ENCODE results near the gene LDLRAP1. TPM values are rescaled to one million over a fixed set of nuclear protein-coding genes. Genes with fewer than 3 reads are reported as not detected.

LDLRAP1 gene
- total and polyA plus RNA-seq, 9 of the 15 experiments (the other 6 are each of a cell fraction or from before 2014, with no cell fraction given): 0.56 to 29.6 (median 16.2) TPM

DNA sequence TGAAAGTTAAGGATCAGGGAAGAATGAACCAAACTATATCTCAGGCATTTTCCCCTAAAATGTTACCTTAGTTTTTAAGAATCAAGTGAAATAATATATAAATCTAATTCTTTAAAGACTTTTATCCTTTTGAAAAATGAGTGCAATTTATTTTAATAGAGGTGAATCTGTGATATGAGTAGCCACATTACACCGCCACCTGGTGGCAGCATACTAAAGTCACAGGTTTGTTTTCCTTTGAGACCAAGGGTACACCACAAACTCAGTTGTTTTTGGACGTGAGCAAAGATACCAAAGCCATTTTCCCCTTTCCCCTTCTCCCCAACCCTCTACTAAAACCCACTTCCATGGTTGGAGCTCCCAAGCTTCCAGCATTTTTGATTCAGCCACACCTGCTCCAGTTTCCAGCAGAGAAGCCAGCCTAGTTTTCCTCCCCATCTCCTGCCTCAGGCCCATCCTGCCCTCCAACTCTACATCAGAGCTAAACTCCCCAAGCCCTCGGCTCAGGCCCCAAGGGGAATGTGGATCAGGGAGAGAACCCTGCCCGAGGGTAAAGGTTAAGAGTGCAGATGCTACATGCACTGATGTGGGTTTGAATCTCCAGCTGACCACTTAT is 22.9 kb upstream of the LDLRAP1 start:
- CTCF ChIA-PET (ENCODE audit: low intra/inter-chr PET ratio): interaction anchor here (0.6 to 2.2 kb wide), 3 partner anchors 79 to 118 kb away, joined by 3 to 11 read pairs (median 5); no protein-coding TSS in a partner anchor
- ATAC-seq: peak; percentile 47; the same call in 2 of the 3 replicates
- intact Hi-C loops (cut with micrococcal nuclease): loop anchor here (5.0 kb wide), 1 partner anchor 118 kb away; no protein-coding TSS in a partner anchor
- TF ChIP-seq, protein P1, sequence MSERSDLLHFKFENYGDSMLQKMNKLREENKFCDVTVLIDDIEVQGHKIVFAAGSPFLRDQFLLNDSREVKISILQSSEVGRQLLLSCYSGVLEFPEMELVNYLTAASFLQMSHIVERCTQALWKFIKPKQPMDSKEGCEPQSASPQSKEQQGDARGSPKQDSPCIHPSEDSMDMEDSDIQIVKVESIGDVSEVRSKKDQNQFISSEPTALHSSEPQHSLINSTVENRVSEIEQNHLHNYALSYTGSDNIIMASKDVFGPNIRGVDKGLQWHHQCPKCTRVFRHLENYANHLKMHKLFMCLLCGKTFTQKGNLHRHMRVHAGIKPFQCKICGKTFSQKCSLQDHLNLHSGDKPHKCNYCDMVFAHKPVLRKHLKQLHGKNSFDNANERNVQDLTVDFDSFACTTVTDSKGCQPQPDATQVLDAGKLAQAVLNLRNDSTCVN (CRISPR knock-in tag; IDR thresholded peaks at IDR 0.05): 0 out of 2 replicates have a peak, but pooled peaks have one; percentile 51
- TF ChIP-seq HDAC1 (IDR thresholded peaks at IDR 0.05) (no peak), KAT8 (IDR thresholded peaks at IDR 0.05; ENCODE audit: low read depth) (no peak)
- TF ChIP-seq, protein P2, sequence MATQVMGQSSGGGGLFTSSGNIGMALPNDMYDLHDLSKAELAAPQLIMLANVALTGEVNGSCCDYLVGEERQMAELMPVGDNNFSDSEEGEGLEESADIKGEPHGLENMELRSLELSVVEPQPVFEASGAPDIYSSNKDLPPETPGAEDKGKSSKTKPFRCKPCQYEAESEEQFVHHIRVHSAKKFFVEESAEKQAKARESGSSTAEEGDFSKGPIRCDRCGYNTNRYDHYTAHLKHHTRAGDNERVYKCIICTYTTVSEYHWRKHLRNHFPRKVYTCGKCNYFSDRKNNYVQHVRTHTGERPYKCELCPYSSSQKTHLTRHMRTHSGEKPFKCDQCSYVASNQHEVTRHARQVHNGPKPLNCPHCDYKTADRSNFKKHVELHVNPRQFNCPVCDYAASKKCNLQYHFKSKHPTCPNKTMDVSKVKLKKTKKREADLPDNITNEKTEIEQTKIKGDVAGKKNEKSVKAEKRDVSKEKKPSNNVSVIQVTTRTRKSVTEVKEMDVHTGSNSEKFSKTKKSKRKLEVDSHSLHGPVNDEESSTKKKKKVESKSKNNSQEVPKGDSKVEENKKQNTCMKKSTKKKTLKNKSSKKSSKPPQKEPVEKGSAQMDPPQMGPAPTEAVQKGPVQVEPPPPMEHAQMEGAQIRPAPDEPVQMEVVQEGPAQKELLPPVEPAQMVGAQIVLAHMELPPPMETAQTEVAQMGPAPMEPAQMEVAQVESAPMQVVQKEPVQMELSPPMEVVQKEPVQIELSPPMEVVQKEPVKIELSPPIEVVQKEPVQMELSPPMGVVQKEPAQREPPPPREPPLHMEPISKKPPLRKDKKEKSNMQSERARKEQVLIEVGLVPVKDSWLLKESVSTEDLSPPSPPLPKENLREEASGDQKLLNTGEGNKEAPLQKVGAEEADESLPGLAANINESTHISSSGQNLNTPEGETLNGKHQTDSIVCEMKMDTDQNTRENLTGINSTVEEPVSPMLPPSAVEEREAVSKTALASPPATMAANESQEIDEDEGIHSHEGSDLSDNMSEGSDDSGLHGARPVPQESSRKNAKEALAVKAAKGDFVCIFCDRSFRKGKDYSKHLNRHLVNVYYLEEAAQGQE (IDR thresholded peaks at IDR 0.05; ENCODE audit: borderline replicate concordance): peak; percentile 75; the same call in 1 of the 2 replicates
- TF ChIP-seq, protein P2 (CRISPR knock-in tag; IDR thresholded peaks at IDR 0.05; ENCODE audit: low read depth): no peak
- TF ChIP-seq, protein P3, sequence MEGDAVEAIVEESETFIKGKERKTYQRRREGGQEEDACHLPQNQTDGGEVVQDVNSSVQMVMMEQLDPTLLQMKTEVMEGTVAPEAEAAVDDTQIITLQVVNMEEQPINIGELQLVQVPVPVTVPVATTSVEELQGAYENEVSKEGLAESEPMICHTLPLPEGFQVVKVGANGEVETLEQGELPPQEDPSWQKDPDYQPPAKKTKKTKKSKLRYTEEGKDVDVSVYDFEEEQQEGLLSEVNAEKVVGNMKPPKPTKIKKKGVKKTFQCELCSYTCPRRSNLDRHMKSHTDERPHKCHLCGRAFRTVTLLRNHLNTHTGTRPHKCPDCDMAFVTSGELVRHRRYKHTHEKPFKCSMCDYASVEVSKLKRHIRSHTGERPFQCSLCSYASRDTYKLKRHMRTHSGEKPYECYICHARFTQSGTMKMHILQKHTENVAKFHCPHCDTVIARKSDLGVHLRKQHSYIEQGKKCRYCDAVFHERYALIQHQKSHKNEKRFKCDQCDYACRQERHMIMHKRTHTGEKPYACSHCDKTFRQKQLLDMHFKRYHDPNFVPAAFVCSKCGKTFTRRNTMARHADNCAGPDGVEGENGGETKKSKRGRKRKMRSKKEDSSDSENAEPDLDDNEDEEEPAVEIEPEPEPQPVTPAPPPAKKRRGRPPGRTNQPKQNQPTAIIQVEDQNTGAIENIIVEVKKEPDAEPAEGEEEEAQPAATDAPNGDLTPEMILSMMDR (IDR thresholded peaks at IDR 0.05 in 2 of 3, conservative IDR thresholded peaks at IDR 0.05 in 1 of 3; ENCODE audit: insufficient read depth in 2 of 3, low read depth in 1 of 3, low read length in 3 of 3): peak; percentile 76 to 87 (median 85)
- TF ChIP-seq, protein P4, sequence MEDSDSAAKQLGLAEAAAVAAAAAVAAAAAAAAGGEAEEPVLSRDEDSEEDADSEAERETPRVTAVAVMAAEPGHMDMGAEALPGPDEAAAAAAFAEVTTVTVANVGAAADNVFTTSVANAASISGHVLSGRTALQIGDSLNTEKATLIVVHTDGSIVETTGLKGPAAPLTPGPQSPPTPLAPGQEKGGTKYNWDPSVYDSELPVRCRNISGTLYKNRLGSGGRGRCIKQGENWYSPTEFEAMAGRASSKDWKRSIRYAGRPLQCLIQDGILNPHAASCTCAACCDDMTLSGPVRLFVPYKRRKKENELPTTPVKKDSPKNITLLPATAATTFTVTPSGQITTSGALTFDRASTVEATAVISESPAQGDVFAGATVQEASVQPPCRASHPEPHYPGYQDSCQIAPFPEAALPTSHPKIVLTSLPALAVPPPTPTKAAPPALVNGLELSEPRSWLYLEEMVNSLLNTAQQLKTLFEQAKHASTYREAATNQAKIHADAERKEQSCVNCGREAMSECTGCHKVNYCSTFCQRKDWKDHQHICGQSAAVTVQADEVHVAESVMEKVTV (CRISPR knock-in tag; IDR thresholded peaks at IDR 0.05): peak; percentile 79

More for the DNA sequence above, 22.9 kb upstream of the LDLRAP1 start:
- Histone ChIP-seq H4K20me1 (replicated peaks; ENCODE audit: control insufficient read depth, insufficient read depth, low read length) (no peaks in the 10 kb centered on the region), H3K9ac (ENCODE audit: insufficient read depth in 1 of 2, low read depth in 2 of 2, low read length in 2 of 2) (no peak overlapping the region), H3K27ac (ENCODE audit: extremely low read depth, low read depth, low read length) (no peak overlapping the region), H3K4me2 (ENCODE audit: insufficient read depth, low read length) (no peak overlapping the region), H3K79me2 (ENCODE audit: control insufficient read depth, insufficient read depth, low read length) (no peaks in the 10 kb centered on the region), H3K9me3 (replicated peaks; ENCODE audit: control insufficient read depth, insufficient read depth, low read depth, low read length) (peaks cover 3% of the 10 kb centered on the region; the same call in 1 of the 2 replicates), H3K27me3 (ENCODE audit: control insufficient read depth in 2 of 2, insufficient read depth in 2 of 2, low read length in 2 of 2) (peaks cover 2 to 13% of the 10 kb centered on the region in 2 experiments; a peak in 3 of 5 replicates), H3K9me1 (ENCODE audit: control insufficient read depth, insufficient read depth, low read length) (no peaks in the 10 kb centered on the region), H3K4me1 (replicated peaks in 1 of 2; ENCODE audit: control insufficient read depth in 2 of 2, insufficient read depth in 2 of 2, low read length in 2 of 2) (peaks cover 7 to 10% of the 10 kb centered on the region in 2 experiments; a peak in 4 of 5 replicates), H2AFZ (ENCODE audit: low read depth, low read length) (peak overlapping the region; percentile 75), H3K36me3 (ENCODE audit: control insufficient read depth, insufficient read depth, low read length) (no peaks in the 10 kb centered on the region), H3K4me3 (no peak overlapping the region)
- peak; percentile 92 for FAIRE-seq
- no TSS peak for BruUV-seq (replicated peaks)
- 0% methylated on average over 4 of the region's 4 CpGs for WGBS (ENCODE audit: insufficient coverage, low coverage, missing lambda C conversion rate)
- POLR2A ChIA-PET: interaction anchor here (0.6 to 0.8 kb wide), 2 partner anchors 151 to 581 kb away, joined by 3 to 8 read pairs; no protein-coding TSS in a partner anchor
- DNase-seq (ENCODE audit: extremely low read depth in 1 of 4, low spot score in 3 of 4): peak; percentile 67 to 81 (median 68)
- in situ Hi-C loops (cut with MboI): loop anchor here (5.0 kb wide), 1 partner anchor 118 kb away; no protein-coding TSS in a partner anchor

All from K562 (cell line).